ENCODE data around the gene HIC1.

HIC1 gene

GRCh38 chr17:2025220-2025621 lies 29.7 kb upstream of the HIC1 start, which contains the start of gene RTN4RL1:
Gene RTN4RL1, minus strand, starts transcription at chr17:2025334. Its CDS starts 469 bp downstream, at chr17:2024865.
- DNase-seq (ENCODE audit: low read depth) = no peak

- DNase-seq (ENCODE audit: low read depth) = no peak
Measured at GRCh38 chr17:2025622-2026309, 29.1 kb upstream of the HIC1 start.

- DNase-seq (ENCODE audit: low read depth) = no peak
Measured at GRCh38 chr17:2027528-2028233, 27.2 kb upstream of the HIC1 start.

- no peak for DNase-seq (ENCODE audit: low read depth)
Measured at GRCh38 chr17:2028234-2028614, 26.7 kb upstream of the HIC1 start.

- DNase-seq (ENCODE audit: low read depth) = no peak
Measured at GRCh38 chr17:2028737-2029136, 26.2 kb upstream of the HIC1 start.

- DNase-seq (ENCODE audit: low read depth) = peak; percentile 69
Measured at GRCh38 chr17:2029911-2030778, 24.8 kb upstream of the HIC1 start, which contains the start of gene DPH1. Gene DPH1, plus strand, starts transcription at chr17:2030153. Its CDS starts 17 bp downstream, at chr17:2030170.

- DNase-seq (ENCODE audit: low read depth) = no peak
Measured at GRCh38 chr17:2030779-2031163, 24.1 kb upstream of the HIC1 start.

- DNase-seq (ENCODE audit: low read depth) = no peak
Measured at GRCh38 chr17:2033153-2033552, 21.8 kb upstream of the HIC1 start.

GRCh38 chr17:2034157-2034556 lies 20.7 kb upstream of the HIC1 start:
- DNase-seq (ENCODE audit: low read depth) = no peak

GRCh38 chr17:2034806-2035540 lies 19.9 kb upstream of the HIC1 start:
- DNase-seq (ENCODE audit: low read depth) = peak; percentile 78

GRCh38 chr17:2035541-2036488 lies 19.1 kb upstream of the HIC1 start:
- DNase-seq (ENCODE audit: low read depth) = no peak

GRCh38 chr17:2037155-2037554 lies 17.7 kb upstream of the HIC1 start:
- no peak for DNase-seq (ENCODE audit: low read depth)

GRCh38 chr17:2040219-2040827 lies 14.6 kb upstream of the HIC1 start:
- DNase-seq (ENCODE audit: low read depth) = no peak

GRCh38 chr17:2040942-2041560 lies 13.9 kb upstream of the HIC1 start:
- DNase-seq (ENCODE audit: low read depth) = no peak

- DNase-seq (ENCODE audit: low read depth) = peak; percentile 76
Measured at GRCh38 chr17:2041561-2042389, 13.1 kb upstream of the HIC1 start, which contains the start of gene OVCA2. Gene OVCA2, plus strand, starts transcription at chr17:2042022. Its CDS starts 26 bp downstream, at chr17:2042048.

GRCh38 chr17:2042390-2042847 lies 12.5 kb upstream of the HIC1 start:
- no peak for DNase-seq (ENCODE audit: low read depth)

- no peak for DNase-seq (ENCODE audit: low read depth)
Measured at GRCh38 chr17:2042933-2043332, 12.0 kb upstream of the HIC1 start.

GRCh38 chr17:2043785-2044184 lies 11.1 kb upstream of the HIC1 start:
- DNase-seq (ENCODE audit: low read depth) = no peak

Data from HS-5 (cell line).